GM18870 (cell line): ENCODE data around the gene BLVRB.
"Not testable (repeated sequence)": the region's sequence is repeated elsewhere in the genome, so short reads cannot be mapped to it uniquely, and the experiment has no call there.

ENCODE experiments used
- ATAC-seq: cut with Tn5 transposase; IDR thresholded peaks from one replicate; pipeline ENCODE4 v1.9.1; 2021; ENCODE audit warnings: moderate library complexity; ENCODE audit not compliant: unreplicated experiment

The BLVRB gene

DNA sequence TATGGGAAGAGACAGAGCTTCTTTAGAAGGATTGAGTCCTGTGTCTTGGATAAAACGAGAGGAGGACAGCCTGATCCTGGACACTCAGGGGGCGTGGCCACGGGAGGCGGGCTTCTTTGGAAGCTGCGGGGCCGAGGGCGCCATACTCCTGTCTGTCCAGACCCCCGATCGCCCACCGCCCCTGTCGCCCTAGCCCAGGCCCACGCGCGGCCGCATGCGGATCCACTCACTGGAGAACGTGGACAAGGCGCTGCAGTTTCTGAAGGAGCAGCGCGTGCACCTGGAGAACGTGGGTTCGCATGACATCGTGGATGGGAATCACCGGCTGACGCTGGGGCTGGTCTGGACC, 24.3 kb upstream of the BLVRB start:
- ATAC-seq, result no peak

DNA sequence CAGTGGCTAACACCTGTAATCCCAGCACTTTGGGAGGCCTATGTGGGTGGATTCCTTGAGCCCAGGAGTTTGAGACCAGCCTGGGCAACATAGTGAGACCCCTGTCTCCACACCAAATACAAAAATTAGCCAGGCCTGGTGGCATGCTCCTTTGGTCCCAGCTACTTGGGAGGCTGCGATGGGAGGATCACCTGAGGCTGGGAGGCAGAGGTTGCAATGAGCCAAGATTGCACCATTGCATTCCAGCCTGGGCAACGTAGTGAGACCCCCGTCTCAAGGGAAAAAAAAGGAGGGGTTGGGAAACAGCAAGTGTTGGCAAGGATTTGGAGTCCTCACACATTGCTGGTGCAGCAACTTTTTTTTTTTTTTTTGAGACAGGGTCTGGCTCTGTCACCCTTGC, 20.5 kb upstream of the BLVRB start:
- no peak for ATAC-seq

DNA sequence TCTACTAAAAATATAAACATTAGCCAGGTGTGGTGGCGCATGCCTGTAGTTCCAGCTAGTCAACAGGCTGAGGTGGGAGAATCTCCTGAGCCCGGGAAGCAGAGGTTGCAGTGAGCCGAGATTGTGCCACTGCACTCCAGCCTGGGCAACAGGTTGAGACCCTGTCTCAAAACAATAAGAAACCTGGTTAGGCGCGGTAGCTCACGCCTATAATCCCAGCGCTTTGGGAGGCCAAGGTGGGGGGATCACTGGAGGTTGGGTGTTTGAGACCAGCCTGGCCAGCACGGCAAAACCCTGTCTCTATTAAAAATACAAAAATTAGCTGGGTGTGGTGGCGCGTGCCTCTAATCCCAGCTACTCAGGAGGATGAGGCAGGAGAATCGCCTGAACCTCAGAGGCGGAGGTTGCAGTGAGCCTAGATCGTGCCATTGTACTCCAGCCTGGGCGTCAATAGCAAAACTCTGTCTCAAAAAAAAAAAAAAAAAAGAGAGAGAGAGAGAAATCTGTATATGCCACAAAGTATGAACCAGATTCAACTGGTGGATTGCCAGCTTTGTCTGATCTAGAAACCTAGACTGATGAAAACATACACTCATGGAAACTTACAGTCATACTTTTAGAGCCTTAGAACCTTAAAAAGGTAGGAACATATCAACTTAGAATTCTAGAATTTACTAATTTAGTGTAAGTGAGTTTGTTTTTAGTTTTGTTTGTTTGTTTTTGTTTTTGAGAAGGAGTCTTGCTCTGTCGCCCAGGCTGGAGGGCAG, 10.5 kb upstream of the BLVRB start:
- not testable (repeated sequence) for ATAC-seq

- ATAC-seq, result no peak
These were observed 9.2 kb upstream of the BLVRB start for GRCh38 chr19:40474737-40475136.

- no peak for ATAC-seq
These were observed 7.0 kb upstream of the BLVRB start for GRCh38 chr19:40472516-40472915.

DNA sequence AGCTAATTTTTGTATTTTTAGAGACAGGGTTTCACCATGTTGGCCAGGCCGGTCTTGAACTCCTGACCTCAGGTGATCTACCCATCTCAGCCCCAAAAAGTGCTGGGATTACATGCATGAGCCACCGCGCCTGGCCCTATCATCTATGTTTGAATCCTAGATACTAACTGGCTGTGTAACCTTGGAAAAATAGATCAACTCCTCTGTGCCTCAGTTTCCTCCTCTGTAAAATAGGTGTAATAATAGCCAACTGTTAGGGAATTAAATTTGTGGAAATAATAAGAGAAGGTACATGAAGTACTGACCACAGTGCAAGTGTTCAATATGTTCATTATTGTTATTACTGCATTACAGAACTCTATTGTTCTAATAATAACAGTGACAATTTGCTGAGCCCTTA, 5.6 kb upstream of the BLVRB start:
- no peak for ATAC-seq

GRCh38 chr19:40469011-40469410, 3.5 kb upstream of the BLVRB start:
- no peak for ATAC-seq

- ATAC-seq, result no peak
These were observed 1.6 kb upstream of the BLVRB start, which contains the start of gene SPTBN4 for GRCh38 chr19:40466985-40467734. SPTBN4 (plus strand) TSS chr19:40467001; CDS start chr19:40472622, 5,621 bp downstream.

- ATAC-seq, result peak; percentile 36
These were observed 857 bp upstream of the BLVRB start for GRCh38 chr19:40466219-40466984.

GRCh38 chr19:40465025-40465556, 454 bp downstream of the BLVRB start:
- ATAC-seq, result peak; percentile 11

DNA sequence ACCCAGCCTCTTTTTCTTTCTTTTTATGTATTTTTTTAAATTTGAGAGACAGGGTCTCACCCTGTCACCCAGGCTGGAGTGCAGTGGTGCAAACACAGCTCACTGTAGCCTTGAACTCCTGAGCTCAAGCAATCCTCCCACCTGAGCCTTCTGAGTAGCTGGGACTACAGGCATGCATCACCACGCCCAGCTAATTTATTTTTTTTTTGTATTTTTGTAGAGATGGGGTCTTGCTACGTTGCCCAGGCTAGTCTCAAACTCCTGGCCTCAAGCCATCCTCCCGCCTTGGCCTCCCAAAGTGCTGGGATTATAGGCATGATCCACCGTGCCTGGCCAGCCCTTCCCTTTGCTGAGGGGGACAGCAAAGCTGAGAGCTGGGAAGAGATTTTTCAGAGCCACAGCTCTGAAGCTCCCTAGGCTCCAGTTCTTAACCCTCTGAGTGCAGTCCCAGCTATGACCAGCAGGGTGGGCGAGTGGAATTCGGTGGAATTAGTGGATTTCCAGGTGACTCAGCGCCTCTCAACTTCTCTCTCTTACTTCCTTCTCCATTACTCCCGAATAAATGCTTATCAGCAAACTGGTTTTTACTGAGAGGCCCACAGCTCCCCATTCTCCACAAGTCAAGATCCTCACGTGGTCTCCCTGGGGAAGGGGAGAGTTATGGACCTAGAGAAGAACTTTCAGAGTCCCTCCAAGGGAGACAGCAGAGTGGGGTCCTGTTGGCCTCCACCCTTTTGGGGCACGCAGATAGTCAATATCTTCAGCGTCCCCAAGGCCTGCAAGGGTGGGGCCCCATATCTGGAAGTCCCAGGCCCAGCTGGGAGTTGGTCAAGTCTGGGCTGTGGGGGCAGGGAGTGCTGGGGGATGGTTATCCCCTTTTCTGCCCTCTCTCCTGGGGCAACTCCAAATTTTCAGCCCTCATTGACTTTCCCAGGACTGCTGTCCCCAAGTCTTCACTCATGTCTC, 1.2 kb downstream of the BLVRB start:
- no peak for ATAC-seq

GRCh38 chr19:40463587-40464037, 1.9 kb downstream of the BLVRB start:
- ATAC-seq, result not testable (repeated sequence)

- no peak for ATAC-seq
These were observed 3.8 kb downstream of the BLVRB start for GRCh38 chr19:40461669-40462221.

GRCh38 chr19:40460185-40460584, 5.4 kb downstream of the BLVRB start:
- no peak for ATAC-seq

- ATAC-seq, result no peak
These were observed 7.0 kb downstream of the BLVRB start for GRCh38 chr19:40458597-40458974.

GRCh38 chr19:40457953-40458596, 7.5 kb downstream of the BLVRB start:
- no peak for ATAC-seq

GRCh38 chr19:40457048-40457447, 8.5 kb downstream of the BLVRB start:
- ATAC-seq, result no peak

DNA sequence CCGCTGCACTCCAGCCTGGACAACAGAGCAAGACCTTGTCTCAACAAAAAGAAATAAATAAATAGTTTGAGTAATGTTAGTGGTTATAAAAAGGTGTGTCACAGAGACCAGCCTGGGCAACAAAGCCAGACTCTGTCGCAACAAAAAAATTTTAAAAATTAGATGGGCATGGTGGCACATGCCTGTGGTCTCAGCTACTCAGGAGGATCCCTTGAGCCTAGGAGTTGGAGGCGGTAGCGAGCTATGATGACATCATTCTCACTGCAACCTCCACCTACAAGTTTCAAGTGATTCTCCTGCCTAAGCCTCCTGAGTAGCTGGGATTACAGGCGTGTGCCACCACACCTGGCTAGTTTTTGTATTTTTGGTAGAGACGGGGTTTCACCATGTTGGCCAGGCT, 11.6 kb downstream of the BLVRB start:
- ATAC-seq, result not testable (repeated sequence)

GRCh38 chr19:40453151-40453735, 12.3 kb downstream of the BLVRB start:
- ATAC-seq, result no peak
